Stomach smooth muscle (tissue), 2 donors: ENCODE results near the gene TP73.

Source experiments
- H3K27ac ChIP-seq: one replicate; pipeline ENCODE4 v1.7.0; 2013; ENCODE audit warnings: mild to moderate bottlenecking, low read length, inconsistent platforms
- H3K27me3 ChIP-seq, 2 donors: one replicate each; pipeline ENCODE4 v1.7.0; 2013; ENCODE audit warnings: low read length in 2 of 2; ENCODE audit not compliant: insufficient read depth in 2 of 2, control insufficient read depth in 1 of 2
- H3K36me3 ChIP-seq, 2 donors: one replicate each; pipeline ENCODE4 v1.7.0; 2013; ENCODE audit warnings: low read length in 2 of 2; ENCODE audit not compliant: control insufficient read depth in 2 of 2, insufficient read depth in 2 of 2
- H3K4me1 ChIP-seq: one replicate; pipeline ENCODE4 v1.7.0; 2013; ENCODE audit warnings: low read length; ENCODE audit not compliant: control insufficient read depth, insufficient read depth
- H3K4me3 ChIP-seq, 2 donors: one replicate each; pipeline ENCODE4 v1.7.0; 2013; ENCODE audit warnings: low read length in 2 of 2
- H3K9ac ChIP-seq, 2 donors: one replicate each; pipeline ENCODE4 v1.7.0; 2013; ENCODE audit warnings: low read length in 2 of 2, mild to moderate bottlenecking in 1 of 2
- H3K9me3 ChIP-seq, 2 donors: one replicate each; pipeline ENCODE4 v1.7.0; 2013; ENCODE audit warnings: low read length in 2 of 2; ENCODE audit not compliant: control insufficient read depth in 2 of 2
- donor health status: healthy.
- donor health status: Pancreatic carcinoma.

Gene TP73

DNA sequence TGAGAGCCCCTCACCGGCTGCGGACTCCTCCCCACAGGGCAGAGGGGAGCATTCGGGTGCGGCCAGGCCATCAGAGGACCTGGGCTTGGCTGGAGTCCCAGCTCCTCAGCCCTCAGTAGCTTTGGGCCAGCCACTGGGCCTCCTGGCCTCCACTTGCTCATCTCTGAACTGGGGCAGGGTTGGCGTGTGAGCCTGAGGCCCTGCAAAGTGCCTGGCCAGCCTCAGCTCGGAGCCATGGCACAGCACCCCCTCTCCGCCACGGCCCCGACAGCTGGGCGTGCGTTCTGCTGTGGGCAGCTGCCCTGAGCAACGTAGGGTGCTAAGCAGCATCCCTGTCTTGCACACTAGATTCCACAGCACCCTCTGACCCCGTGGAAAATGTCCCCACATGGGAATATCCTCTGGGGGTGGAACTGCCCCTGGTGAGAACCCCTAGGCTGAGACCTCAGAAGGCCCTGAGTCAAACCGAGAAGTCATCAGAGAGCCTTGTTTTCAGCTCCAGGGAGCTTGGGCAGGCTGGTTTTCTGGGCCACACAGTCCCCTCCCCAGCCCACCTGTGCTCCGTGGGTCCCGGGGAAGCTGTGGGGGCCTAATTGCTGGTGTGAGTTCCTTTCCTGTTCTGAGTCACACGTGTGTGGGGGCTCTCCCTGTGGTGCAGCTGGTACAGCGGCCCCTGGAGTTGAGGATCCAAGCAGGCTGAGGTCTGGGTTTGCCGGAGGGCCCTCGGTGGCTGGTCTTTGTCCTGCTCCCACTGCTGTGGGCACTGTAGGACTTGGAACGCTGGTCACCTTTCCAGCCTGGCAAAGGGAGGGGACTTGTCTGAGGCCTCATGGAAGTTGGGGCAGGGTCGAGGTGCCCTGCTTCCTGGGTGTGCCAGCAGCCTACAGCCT, 24.5 kb downstream of the TP73 start:
- no peaks in the 10 kb centered on the region for H3K36me3 ChIP-seq
- H3K9ac ChIP-seq = no peak overlapping the region
- H3K4me1 ChIP-seq = no peaks in the 10 kb centered on the region
- H3K9me3 ChIP-seq = no peaks in the 10 kb centered on the region
- H3K27ac ChIP-seq = no peak overlapping the region
- peaks cover 16 to 29% of the 10 kb centered on the region in 2 donors for H3K27me3 ChIP-seq
- no peak overlapping the region for H3K4me3 ChIP-seq

DNA sequence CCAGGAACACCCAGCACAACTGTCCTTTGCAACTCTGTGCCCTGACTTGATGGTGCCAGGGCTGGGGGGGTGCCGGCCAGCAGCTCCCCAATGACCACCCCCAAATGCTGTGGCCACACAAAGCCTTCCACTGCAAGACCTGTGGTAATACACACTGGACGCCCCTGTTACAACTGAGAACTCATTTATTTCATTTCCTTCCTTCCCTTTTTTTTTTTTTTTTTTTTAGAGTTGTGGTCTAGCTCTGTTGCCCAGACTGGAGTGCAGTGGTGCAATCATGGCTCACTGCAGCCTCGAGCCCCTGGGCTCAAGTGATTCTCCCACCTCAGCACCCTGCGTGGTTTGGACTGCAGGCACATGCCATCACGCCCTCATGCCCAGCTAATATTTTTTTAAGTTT, 25.2 kb downstream of the TP73 start:
- H3K4me1 ChIP-seq = no peaks in the 10 kb centered on the region
- no peak overlapping the region for H3K27ac ChIP-seq
- H3K27me3 ChIP-seq = peaks cover 16 to 23% of the 10 kb centered on the region in 2 donors
- no peak overlapping the region for H3K4me3 ChIP-seq
- no peak overlapping the region for H3K9ac ChIP-seq
- no peaks in the 10 kb centered on the region for H3K9me3 ChIP-seq
- no peaks in the 10 kb centered on the region for H3K36me3 ChIP-seq

DNA sequence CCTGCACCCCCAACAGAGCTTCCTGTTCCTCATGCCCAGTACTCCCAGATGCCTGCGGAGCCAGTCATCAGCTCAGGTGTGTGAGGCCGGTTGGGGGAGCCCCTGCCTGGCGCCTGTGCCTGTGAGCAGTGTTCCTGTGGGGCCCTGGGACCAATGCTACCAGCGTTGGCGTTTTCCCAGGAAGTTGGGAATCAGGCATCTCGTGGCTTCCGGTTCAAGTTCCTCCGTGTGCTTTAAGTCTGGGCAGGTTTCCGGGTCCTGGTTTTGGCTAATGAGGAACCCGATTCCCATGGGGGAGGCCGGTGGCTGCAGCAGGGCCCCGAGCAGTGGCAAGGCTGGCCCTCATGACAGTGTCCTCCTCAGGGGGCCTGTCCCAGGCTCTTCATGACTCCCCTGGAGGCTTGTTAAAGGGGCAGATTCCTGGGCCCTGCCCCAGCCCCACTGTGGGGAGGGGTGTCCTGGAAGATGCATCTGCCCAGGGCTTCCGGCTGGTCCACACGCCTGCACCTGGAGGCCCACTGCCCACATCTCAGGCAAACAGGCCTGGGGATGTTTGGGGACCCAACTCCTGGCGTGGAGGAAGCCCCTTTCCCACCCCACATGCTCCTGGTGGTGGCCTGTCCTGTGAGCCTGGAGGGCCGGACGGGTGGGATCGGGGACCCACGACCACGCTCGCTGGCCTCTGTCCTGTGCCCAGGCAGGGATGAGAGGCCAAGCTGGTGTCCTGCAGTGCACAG, 26.2 kb downstream of the TP73 start:
- Histone ChIP-seq H3K9ac (no peak overlapping the region), H3K27me3 (peaks cover 12 to 14% of the 10 kb centered on the region in 2 donors), H3K36me3 (no peaks in the 10 kb centered on the region), H3K4me1 (no peaks in the 10 kb centered on the region), H3K4me3 (no peak overlapping the region), H3K9me3 (no peaks in the 10 kb centered on the region), H3K27ac (no peak overlapping the region)

DNA sequence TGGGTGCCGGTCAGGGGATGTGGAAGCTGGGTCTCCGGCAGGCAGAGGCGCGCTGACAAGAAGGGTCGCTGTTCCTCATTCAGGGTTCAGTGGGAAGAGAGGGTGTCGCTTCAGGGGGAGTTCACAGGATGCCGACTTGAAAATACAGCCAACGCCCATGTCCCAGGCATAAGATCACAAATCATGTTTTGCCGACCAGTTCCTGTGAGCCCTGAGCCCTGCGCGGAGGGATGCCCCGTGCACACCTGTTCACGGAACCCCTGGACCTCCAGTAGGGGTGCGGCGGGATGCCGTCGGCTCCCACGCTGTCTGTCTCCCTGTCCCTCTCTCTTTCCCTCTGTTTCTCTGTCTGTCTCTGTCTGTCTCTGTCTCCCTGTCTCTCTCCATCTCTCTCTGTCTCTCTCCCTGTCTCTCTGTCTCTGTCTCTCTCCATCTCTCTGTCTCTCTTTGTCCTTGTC, 26.8 kb downstream of the TP73 start:
- peaks cover 13 to 14% of the 10 kb centered on the region in 2 donors for H3K27me3 ChIP-seq
- no peaks in the 10 kb centered on the region for H3K9me3 ChIP-seq
- no peak overlapping the region for H3K27ac ChIP-seq
- H3K4me3 ChIP-seq = no peak overlapping the region
- H3K4me1 ChIP-seq = peaks cover under 1% of the 10 kb centered on the region
- no peak overlapping the region for H3K9ac ChIP-seq
- no peaks in the 10 kb centered on the region for H3K36me3 ChIP-seq

DNA sequence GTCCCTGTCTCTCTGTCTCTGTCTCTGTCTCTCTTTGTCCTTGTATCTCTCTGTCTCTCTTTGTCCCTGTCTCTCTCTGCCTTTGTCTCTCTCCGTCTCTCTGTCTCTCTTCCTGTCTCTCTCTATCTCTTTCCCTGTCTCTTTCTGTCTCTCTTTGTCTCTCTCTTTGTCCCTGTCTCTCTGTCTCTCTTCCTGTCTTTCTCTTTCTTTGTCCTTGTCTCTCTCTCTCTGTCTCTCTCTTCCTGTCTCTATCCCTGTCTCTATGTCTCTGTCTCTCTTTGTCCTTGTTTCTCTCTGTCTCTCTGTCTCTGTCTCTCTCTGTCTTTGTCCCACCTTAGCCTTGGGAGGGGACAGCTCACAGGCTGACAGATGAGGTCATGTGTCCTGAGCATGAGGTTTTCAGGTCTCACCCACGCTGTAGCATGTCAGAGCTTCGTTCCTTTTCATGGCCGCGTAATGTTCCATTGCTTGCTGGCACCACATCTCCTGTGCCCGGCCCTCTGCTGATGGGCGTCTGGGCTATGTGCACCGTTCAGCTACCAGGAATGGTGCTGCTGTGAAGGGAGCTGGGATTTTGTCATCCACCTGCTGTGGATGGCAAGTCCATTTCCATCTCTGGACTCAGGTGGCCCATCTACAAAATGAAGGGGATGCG, 27.6 kb downstream of the TP73 start:
- H3K36me3 ChIP-seq = no peaks in the 10 kb centered on the region
- H3K9ac ChIP-seq = no peak overlapping the region
- no peaks in the 10 kb centered on the region for H3K9me3 ChIP-seq
- H3K27me3 ChIP-seq = peaks cover 10 to 12% of the 10 kb centered on the region in 2 donors
- H3K27ac ChIP-seq = no peak overlapping the region
- peaks cover 2% of the 10 kb centered on the region for H3K4me1 ChIP-seq
- no peak overlapping the region for H3K4me3 ChIP-seq

DNA sequence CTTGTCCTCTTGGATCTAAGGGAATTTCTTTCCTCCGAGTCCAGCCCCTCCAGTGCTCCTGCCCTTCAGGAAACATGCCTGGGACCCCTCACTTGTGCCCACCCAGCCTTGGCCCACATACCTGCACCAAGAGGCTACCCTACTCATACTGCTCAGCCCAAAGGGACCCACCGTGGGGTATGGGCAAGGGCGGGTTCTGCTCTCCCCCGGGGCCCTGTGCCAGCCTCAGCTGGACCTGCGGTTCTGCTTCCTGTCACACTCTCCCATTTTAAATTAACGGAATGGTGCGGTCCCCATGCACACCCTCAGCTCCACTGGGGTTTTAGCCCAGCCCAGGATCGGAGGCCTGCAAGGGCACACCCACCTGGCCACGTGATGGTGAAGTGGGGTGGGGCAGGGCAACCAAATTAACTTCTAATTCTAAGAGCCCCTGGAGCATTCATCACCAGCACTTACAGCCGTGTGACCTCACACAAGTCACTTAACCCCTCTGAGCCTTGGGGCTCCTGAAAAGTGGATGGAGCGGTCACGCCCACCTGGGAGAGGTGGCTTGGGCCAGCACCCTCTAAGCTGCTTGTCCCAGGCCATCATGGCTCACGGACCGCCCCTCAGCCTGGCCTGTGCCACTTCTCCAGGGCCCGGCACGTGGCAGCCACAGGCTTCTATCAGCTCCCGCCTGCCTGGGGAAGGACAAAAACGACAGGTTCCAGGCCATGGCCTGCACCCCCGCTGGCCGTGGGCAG, 28.3 kb downstream of the TP73 start:
- no peak overlapping the region for H3K4me3 ChIP-seq
- H3K9ac ChIP-seq = no peak overlapping the region
- H3K27me3 ChIP-seq = peaks cover 12 to 15% of the 10 kb centered on the region in 2 donors
- H3K36me3 ChIP-seq = no peaks in the 10 kb centered on the region
- H3K4me1 ChIP-seq = peaks cover 2% of the 10 kb centered on the region
- no peak overlapping the region for H3K27ac ChIP-seq
- H3K9me3 ChIP-seq = no peaks in the 10 kb centered on the region

DNA sequence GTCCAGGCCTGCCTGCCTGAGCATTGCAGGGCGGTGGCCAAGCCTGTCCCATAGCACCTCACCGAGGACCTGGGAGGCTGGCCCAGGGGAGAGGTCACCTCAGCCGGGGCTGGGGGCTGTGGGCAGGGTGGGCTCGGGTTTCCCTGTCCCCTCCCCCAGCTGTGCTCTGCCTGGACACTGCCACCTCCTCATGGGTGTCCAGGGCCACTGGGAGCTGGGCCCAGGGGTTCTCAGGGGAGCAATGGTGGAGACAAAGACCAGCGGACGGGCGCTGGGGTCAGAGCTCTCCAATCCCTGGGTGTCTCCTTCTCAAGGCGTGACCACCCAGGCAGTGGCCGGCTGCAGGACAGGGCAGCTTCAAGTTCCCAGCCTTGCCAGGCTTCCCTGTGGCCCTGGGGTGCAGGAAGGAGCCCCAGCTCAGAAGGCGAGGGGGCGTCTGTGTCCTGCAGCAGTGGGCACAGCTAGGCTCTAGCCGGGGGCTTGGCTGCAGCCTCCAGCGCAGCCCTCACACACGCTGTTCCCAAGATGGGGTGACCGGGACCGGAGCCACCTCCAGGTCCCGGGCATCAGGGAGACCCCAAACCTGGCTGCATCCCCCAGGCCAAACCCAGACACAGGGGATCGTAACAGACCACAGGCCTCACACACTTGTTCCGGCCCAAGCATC, 29.0 kb downstream of the TP73 start:
- no peaks in the 10 kb centered on the region for H3K36me3 ChIP-seq
- H3K4me3 ChIP-seq = no peak overlapping the region
- no peak overlapping the region for H3K9ac ChIP-seq
- H3K4me1 ChIP-seq = peaks cover 2% of the 10 kb centered on the region
- H3K27ac ChIP-seq = no peak overlapping the region
- peaks cover 12 to 15% of the 10 kb centered on the region in 2 donors for H3K27me3 ChIP-seq
- H3K9me3 ChIP-seq = no peaks in the 10 kb centered on the region

DNA sequence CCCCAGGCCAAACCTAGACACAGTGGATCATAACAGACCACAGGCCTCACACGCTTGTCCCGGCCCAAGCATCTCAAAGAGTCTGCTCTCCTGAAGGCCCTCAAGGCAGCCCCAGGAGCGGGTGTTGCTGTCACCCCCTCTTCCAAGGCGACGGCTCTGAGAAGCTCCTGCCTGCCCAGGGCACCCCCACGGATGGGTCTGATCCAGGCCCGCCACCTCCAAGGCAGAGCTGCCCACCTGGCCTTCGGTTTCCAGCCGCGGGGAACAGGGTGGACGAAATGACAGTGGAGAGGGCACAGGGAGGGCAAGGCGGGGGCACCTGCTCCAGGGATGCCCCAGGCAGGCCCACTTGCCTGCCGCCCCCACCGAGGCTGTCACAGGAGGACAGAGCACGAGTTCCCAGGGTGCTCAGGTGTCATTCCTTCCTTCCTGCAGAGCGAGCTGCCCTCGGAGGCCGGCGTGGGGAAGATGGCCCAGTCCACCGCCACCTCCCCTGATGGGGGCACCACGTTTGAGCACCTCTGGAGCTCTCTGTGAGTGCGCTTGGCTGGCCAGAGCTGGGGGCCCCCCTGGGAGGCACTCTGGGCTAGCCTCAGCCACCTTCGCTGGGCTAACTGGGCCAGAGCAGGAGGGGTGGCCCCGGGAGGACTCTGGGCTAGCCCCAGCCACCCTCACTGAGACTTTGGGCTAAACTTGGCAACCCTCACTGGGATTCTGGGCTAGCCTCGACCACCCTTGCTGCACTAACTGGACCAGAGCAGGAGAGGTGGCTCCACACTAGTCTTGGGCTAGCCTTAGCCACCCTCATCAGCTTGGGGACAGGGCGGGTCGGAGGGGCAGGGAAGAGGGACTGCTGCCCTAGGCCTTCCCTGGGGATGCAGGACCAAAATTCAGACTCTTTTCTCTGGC, 29.8 kb downstream of the TP73 start:
- peaks cover 2% of the 10 kb centered on the region for H3K4me1 ChIP-seq
- H3K4me3 ChIP-seq = no peak overlapping the region
- H3K27me3 ChIP-seq = peaks cover 12 to 15% of the 10 kb centered on the region in 2 donors
- H3K9me3 ChIP-seq = no peaks in the 10 kb centered on the region
- H3K9ac ChIP-seq = no peak overlapping the region
- no peaks in the 10 kb centered on the region for H3K36me3 ChIP-seq
- H3K27ac ChIP-seq = no peak overlapping the region

DNA sequence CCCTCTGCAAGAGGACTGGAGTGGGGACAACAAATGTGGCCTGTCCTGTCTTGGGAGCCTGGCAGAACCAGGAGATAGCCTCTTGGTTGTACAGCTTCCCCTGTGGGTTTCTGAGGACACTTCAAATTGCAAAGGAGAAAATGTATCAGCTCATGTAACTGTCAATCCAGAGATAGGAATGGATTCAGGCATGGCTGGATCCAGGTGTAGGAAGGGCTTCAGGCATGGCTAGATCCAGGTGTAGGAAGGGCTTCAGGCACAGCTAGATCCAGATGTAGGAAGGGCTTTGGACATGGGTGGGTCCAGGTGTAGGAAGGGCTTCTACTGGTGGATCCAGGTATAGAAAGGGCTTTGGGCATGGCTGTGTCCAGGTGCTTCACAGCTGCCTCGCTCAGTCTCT, 30.9 kb downstream of the TP73 start:
- Histone ChIP-seq H3K27ac (no peak overlapping the region), H3K27me3 (peaks cover 12 to 17% of the 10 kb centered on the region in 2 donors), H3K9me3 (no peaks in the 10 kb centered on the region), H3K36me3 (no peaks in the 10 kb centered on the region), H3K4me3 (no peak overlapping the region), H3K9ac (no peak overlapping the region), H3K4me1 (peaks cover 2% of the 10 kb centered on the region)
